Transverse colon (tissue), 4 donors: ENCODE measurements around the gene NHLH2. TPM values are rescaled to one million over a fixed set of nuclear protein-coding genes. Genes with fewer than 3 reads are reported as not detected.

Experiments used
- DNase-seq: peaks from one replicate; pipeline ENCODE4 v3.0.0-alpha.2; 2019
- H3K27ac ChIP-seq, 4 donors: fragments of 200-600 bp; sonication (generic); 2 replicates each; pipeline ENCODE4 v1.5.1; 2016 to 2018; ENCODE audit warnings: inconsistent platforms in 4 of 4
- H3K27me3 ChIP-seq: fragments of 200-600 bp; sonication (generic); 2 replicates; pipeline ENCODE4 v1.5.1; 2017; ENCODE audit warnings: inconsistent platforms
- H3K36me3 ChIP-seq, 4 donors: fragments of 200-600 bp; sonication (generic); 2 replicates each; pipeline ENCODE4 v1.5.1; 2017 to 2019; ENCODE audit warnings: inconsistent platforms in 4 of 4
- H3K4me1 ChIP-seq, 4 donors: fragments of 200-600 bp; sonication (generic); 2 replicates each; pipeline ENCODE4 v1.5.1; 2017 to 2020; ENCODE audit warnings: inconsistent platforms in 4 of 4
- H3K4me3 ChIP-seq, 4 donors: fragments of 200-600 bp; sonication (generic); 1 replicate in 1 of 4; 2 replicates in 3 of 4; pipeline versions ENCODE4 v1.5.1 to v1.6.1; 2017 to 2019; ENCODE audit warnings: inconsistent platforms in 4 of 4
- H3K9me3 ChIP-seq, 2 donors: fragments of 200-600 bp; sonication (generic); 2 replicates each; pipeline ENCODE4 v1.5.1; 2017 to 2019; ENCODE audit warnings: inconsistent platforms in 2 of 2
- EP300 ChIP-seq: sonication (generic); formaldehyde crosslinking; IDR thresholded peaks from one replicate; pipeline ENCODE4 v1.6.1; 2017; ENCODE audit warnings: antibody characterized with exemption, low read depth
- POLR2A ChIP-seq: fragments of 450-650 bp; IDR thresholded peaks from one replicate; pipeline ENCODE4 v1.6.1; 2016; ENCODE audit warnings: antibody characterized with exemption, mild to moderate bottlenecking, moderate library complexity
- POLR2AphosphoS5 ChIP-seq, 3 donors: sonication (generic); formaldehyde crosslinking; IDR thresholded peaks; one replicate each; pipeline ENCODE4 v1.6.1; 2016; ENCODE audit warnings: antibody characterized with exemption in 3 of 3
- WGBS, 2 donors: methylation state at CpG; one replicate each; pipeline ENCODE4 v1.1.5; 2018; ENCODE audit warnings: low coverage in 1 of 2; 5-methylcytosine and 5-hydroxymethylcytosine counted together
- in situ Hi-C, 4 donors: fragments of 200-750 bp; cut with MboI; loops; one replicate each; pipeline versions ENCODE4 v1.15.0 to v1.15.1; 2017; ENCODE audit warnings: low sequenced_read_pairs in 3 of 4, low pct_ligation_motif_present in 1 of 4, low pct_unique_long_range_greater_than_20kb in 1 of 4
- intact Hi-C: fragments of 100-400 bp; cut with DNase I; formaldehyde crosslinking; loops from one replicate; pipeline ENCODE4 v1.15.1; 2023; ENCODE audit warnings: low total_unique reads
- total RNA-seq, 4 donors: library from RNA; depleted of rRNA; stranded (reverse); fragments of >200 nt; gene quantifications; one replicate each; pipeline ENCODE4 v1.1.0, GENCODE V29; 2016
- TF ChIP-seq, protein P1 (sequence below), 5 experiments: fragments of 200-600 bp in 3 of 5; fragments of 450-650 bp in 2 of 5; sonication (generic) in 3 of 5; IDR thresholded peaks; 1 replicate in 2 of 5; 2 replicates in 3 of 5; pipeline ENCODE4 v1.5.1; 2016 to 2017; ENCODE audit warnings: antibody characterized with exemption in 5 of 5, inconsistent platforms in 3 of 5, mild to moderate bottlenecking in 2 of 5, moderate library complexity in 1 of 5

Gene NHLH2
- total RNA-seq, 4 donors from 2014 or later, result not detected

GRCh38 chr1:115847787-115848186 lies 6.9 kb upstream of the NHLH2 start:
- Histone ChIP-seq H3K9me3 (no peaks in the 10 kb centered on the region), H3K36me3 (no peaks in the 10 kb centered on the region), H3K4me1 (no peaks in the 10 kb centered on the region), H3K27ac (no peak overlapping the region), H3K27me3 (peaks cover 72% of the 10 kb centered on the region), H3K4me3 (no peak overlapping the region)
- no peak for TF ChIP-seq EP300
- no peak for TF ChIP-seq POLR2AphosphoS5 (IDR thresholded peaks at IDR 0.05)
- TF ChIP-seq POLR2A, result no peak
- TF ChIP-seq, protein P1, sequence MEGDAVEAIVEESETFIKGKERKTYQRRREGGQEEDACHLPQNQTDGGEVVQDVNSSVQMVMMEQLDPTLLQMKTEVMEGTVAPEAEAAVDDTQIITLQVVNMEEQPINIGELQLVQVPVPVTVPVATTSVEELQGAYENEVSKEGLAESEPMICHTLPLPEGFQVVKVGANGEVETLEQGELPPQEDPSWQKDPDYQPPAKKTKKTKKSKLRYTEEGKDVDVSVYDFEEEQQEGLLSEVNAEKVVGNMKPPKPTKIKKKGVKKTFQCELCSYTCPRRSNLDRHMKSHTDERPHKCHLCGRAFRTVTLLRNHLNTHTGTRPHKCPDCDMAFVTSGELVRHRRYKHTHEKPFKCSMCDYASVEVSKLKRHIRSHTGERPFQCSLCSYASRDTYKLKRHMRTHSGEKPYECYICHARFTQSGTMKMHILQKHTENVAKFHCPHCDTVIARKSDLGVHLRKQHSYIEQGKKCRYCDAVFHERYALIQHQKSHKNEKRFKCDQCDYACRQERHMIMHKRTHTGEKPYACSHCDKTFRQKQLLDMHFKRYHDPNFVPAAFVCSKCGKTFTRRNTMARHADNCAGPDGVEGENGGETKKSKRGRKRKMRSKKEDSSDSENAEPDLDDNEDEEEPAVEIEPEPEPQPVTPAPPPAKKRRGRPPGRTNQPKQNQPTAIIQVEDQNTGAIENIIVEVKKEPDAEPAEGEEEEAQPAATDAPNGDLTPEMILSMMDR (IDR thresholded peaks at IDR 0.05), result no peak
- 14 to 26% methylated on average over 1 of the region's 1 CpG for WGBS, 2 donors
- intact Hi-C loops (no loop called here), in situ Hi-C loops (no loop called here)
- DNase-seq, result no peak

- intact Hi-C loops (no loop called here), in situ Hi-C loops (no loop called here)
- no peak for DNase-seq
- peaks cover 18 to 21% (median 18%) of the 10 kb centered on the region in 4 donors for H3K4me1 ChIP-seq
- H3K27me3 ChIP-seq, result peaks cover 95% of the 10 kb centered on the region
- no peaks in the 10 kb centered on the region for H3K9me3 ChIP-seq
- TF ChIP-seq, protein P1 (IDR thresholded peaks at IDR 0.05), result no peak
- TF ChIP-seq POLR2A (no peak), EP300 (no peak), POLR2AphosphoS5 (IDR thresholded peaks at IDR 0.05) (no peak)
- no peaks in the 10 kb centered on the region for H3K36me3 ChIP-seq
- H3K4me3 ChIP-seq, result no peak overlapping the region
- no peak overlapping the region for H3K27ac ChIP-seq
- WGBS, 2 donors, result 74% methylated on average over 1 of the region's 1 CpG; no CpG with 5 or more reads in 1 of the 2 donors
Measured at GRCh38 chr1:115842948-115843347, 2.0 kb upstream of the NHLH2 start.

DNA sequence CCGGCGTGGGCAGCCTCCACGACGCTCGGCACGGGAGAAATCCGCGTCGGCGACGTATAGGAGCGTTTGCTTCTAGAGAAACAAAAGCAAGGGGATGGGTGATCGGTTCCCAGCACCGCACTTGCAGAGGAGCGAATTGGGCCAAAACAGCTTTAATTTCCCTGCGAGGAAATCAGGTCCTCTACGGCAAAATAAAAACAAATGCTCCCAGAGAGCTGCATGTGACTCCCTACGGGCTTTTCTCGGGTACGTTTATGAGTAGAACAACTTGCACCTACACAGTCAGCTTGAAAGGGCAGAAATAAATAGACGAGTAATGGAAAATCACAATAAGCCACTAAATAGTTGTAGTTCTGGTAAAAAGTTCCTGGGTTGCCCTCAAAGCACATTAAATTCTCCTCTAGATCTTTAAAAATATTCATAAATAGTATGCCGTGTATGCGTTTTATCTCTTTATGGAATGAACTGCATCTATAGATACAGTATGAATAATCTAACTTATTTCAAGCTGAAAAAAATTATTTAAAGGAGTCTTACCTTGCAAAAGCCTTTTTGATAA lies 1.2 kb downstream of the NHLH2 start:
- intact Hi-C loops, result no loop called here
- Histone ChIP-seq H3K27ac (no peak overlapping the region), H3K27me3 (peaks cover 87% of the 10 kb centered on the region), H3K9me3 (no peaks in the 10 kb centered on the region), H3K4me3 (peak overlapping the region in 2 of 4 donors; percentile 17 to 41), H3K4me1 (peaks cover 21 to 26% (median 23%) of the 10 kb centered on the region in 4 donors), H3K36me3 (no peaks in the 10 kb centered on the region)
- WGBS, 2 donors, result 5 to 7% methylated on average over 5 to 19 of the region's 23 CpGs
- DNase-seq, result no peak
- in situ Hi-C loops, result no loop called here
- TF ChIP-seq EP300 (no peak), POLR2A (no peak), POLR2AphosphoS5 (IDR thresholded peaks at IDR 0.05) (no peak)

DNA sequence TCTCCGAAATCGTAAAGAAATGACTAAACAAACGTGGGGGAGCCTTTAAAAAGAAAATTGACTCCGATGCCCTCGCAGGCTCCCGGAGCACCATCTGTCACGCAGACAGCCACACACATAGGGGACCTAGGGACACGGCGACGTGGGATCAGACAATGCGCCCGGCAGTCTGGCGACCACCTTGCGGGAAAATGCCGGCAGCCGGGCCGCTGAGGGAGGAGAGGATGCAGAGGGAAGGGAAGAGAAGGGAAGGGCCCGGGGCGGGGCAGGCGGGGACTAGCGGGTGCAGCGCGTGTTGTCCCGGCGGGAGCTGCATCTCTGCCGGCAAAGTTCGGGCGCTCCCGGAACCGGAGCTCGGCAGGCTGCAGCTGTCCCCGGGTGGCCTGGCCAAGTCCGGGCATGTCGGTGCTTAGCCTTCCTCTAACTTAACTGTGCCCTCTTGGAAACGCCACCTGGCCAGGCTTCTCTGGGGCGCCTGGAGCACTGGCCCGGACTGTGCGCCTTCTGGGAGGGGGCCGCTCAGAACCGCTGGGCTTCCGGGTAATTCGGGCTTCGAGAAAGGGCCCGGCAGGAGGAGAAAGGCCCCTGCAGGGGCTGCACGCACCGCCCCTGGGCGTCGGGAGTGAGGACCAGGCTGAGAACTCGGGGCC lies 1.8 kb downstream of the NHLH2 start:
- DNase-seq, result no peak
- TF ChIP-seq EP300, result no peak
- no peak for TF ChIP-seq POLR2AphosphoS5 (IDR thresholded peaks at IDR 0.05)
- TF ChIP-seq, protein P1 (IDR thresholded peaks at IDR 0.05), result no peak
- no peak for TF ChIP-seq POLR2A
- intact Hi-C loops, result no loop called here

More for the DNA sequence above, 1.8 kb downstream of the NHLH2 start:
- H3K4me3 ChIP-seq, result peak overlapping the region in 2 of 4 donors; percentile 17 to 41
- 1% methylated on average over 33 of the region's 49 CpGs; no CpG with 5 or more reads in 1 of the 2 donors for WGBS, 2 donors
- H3K36me3 ChIP-seq, result no peaks in the 10 kb centered on the region
- peaks cover 81% of the 10 kb centered on the region for H3K27me3 ChIP-seq
- H3K27ac ChIP-seq, result no peak overlapping the region
- in situ Hi-C loops, result no loop called here
- H3K9me3 ChIP-seq, result no peaks in the 10 kb centered on the region
- H3K4me1 ChIP-seq, result peaks cover 21 to 26% (median 23%) of the 10 kb centered on the region in 4 donors
